Superior temporal gyrus (tissue), 1 donor: ENCODE data around the gene SMPD2.

Experiments used
- DNase-seq: peaks from one replicate; pipeline ENCODE4 v3.0.0-alpha.2; 2016; ENCODE audit errors: extremely low spot score

SMPD2 gene

GRCh38 chr6:109440331-109441068 is at the start of gene SMPD2, which contains the start of gene PPIL6:
Gene SMPD2 (plus strand): TSS chr6:109440724. CDS start chr6:109441122, 398 bp downstream.
Gene PPIL6 (minus strand): TSS chr6:109440628. CDS start chr6:109440590, 38 bp downstream.
- peak; percentile 78 for DNase-seq

- DNase-seq: no peak
Observed at GRCh38 chr6:109393157-109393885, 47.2 kb upstream of the SMPD2 start.

- DNase-seq: no peak
Observed at GRCh38 chr6:109393886-109394281, 46.6 kb upstream of the SMPD2 start.

- no peak for DNase-seq
Observed at GRCh38 chr6:109396046-109396718, 44.3 kb upstream of the SMPD2 start.

GRCh38 chr6:109397020-109397419 is 43.5 kb upstream of the SMPD2 start:
- peak; percentile 53 for DNase-seq

- DNase-seq: no peak
Observed at GRCh38 chr6:109406196-109406595, 34.3 kb upstream of the SMPD2 start.

- no peak for DNase-seq
Observed at GRCh38 chr6:109411034-109411433, 29.5 kb upstream of the SMPD2 start.

GRCh38 chr6:109417646-109418045 is 22.9 kb upstream of the SMPD2 start:
- DNase-seq: no peak

- no peak for DNase-seq
Observed at GRCh38 chr6:109420751-109421150, 19.8 kb upstream of the SMPD2 start.

GRCh38 chr6:109421184-109421583 is 19.3 kb upstream of the SMPD2 start:
- no peak for DNase-seq

- no peak for DNase-seq
Observed at GRCh38 chr6:109424946-109425345, 15.6 kb upstream of the SMPD2 start.

GRCh38 chr6:109428889-109429477 is 11.5 kb upstream of the SMPD2 start:
- peak; percentile 28 for DNase-seq

GRCh38 chr6:109429496-109429895 is 11.0 kb upstream of the SMPD2 start:
- DNase-seq: no peak

GRCh38 chr6:109434456-109434855 is 6.1 kb upstream of the SMPD2 start:
- DNase-seq: no peak

GRCh38 chr6:109436041-109436440 is 4.5 kb upstream of the SMPD2 start:
- no peak for DNase-seq

GRCh38 chr6:109441069-109441816 is 719 bp downstream of the SMPD2 start:
- no peak for DNase-seq

GRCh38 chr6:109442393-109442924 is 1.9 kb downstream of the SMPD2 start:
- DNase-seq: no peak

- DNase-seq: no peak
Observed at GRCh38 chr6:109443425-109443950, 3.0 kb downstream of the SMPD2 start.

- DNase-seq: no peak
Observed at GRCh38 chr6:109445382-109445781, 4.9 kb downstream of the SMPD2 start.

GRCh38 chr6:109446072-109446471 is 5.5 kb downstream of the SMPD2 start:
- DNase-seq: no peak

- DNase-seq: no peak
Observed at GRCh38 chr6:109446541-109446940, 6.0 kb downstream of the SMPD2 start.
